Measurements from ENCODE around the gene SLC9C2. TPM values are rescaled to one million over a fixed set of nuclear protein-coding genes. Genes with fewer than 3 reads are reported as not detected.
"Not testable (repeated sequence)": the region's sequence is repeated elsewhere in the genome, so short reads cannot be mapped to it uniquely, and the experiment has no call there.

SLC9C2 gene
- total and polyA plus RNA-seq, 2 experiments from 2014 or later: not detected

- Histone ChIP-seq H4K20me1 (ENCODE audit: insufficient read depth) (no peaks in the 10 kb centered on the region), H3K79me2 (ENCODE audit: insufficient read depth) (no peaks in the 10 kb centered on the region), H3F3A (ENCODE audit: insufficient read depth) (no peaks in the 10 kb centered on the region), H3K4me3 (no peak overlapping the region), H3K9me2 (ENCODE audit: insufficient read depth) (no peaks in the 10 kb centered on the region), H3K27me3 (replicated peaks; ENCODE audit: insufficient read depth) (no peaks in the 10 kb centered on the region), H3K27ac (no peak overlapping the region), H3K9me3 (ENCODE audit: low read depth) (no peaks in the 10 kb centered on the region), H3K9ac (no peak overlapping the region), H3K4me2 (ENCODE audit: unreplicated experiment) (no peak overlapping the region), H2AFZ (no peak overlapping the region), H3K4me1 (ENCODE audit: insufficient read depth) (no peaks in the 10 kb centered on the region), H3K36me3 (ENCODE audit: low read depth) (no peaks in the 10 kb centered on the region)
- DNase-seq: no peak
- in situ Hi-C loops (cut with MboI): no loop called here
- 63 to 73% methylated on average over 3 of the region's 3 CpGs for WGBS, 2 experiments (ENCODE audit: low coverage in 1 of 2, low lambda C conversion rate in 2 of 2, missing lambda C conversion rate in 2 of 2)
- no peak for TF ChIP-seq EZH2phosphoT487 (IDR thresholded peaks at IDR 0.05; ENCODE audit: insufficient read depth, low read depth)
- TF ChIP-seq EZH2 (IDR thresholded peaks at IDR 0.05; ENCODE audit: insufficient read depth, poor library complexity, severe bottlenecking): no peak
Measured at GRCh38 chr1:173628888-173629287, 26.0 kb upstream of the SLC9C2 start.

GRCh38 chr1:173627269-173627668 is 24.4 kb upstream of the SLC9C2 start:
- no peaks in the 10 kb centered on the region for H3K9me3 ChIP-seq (ENCODE audit: low read depth)
- H3K27ac ChIP-seq: no peak overlapping the region
- in situ Hi-C loops (cut with MboI): no loop called here
- no peaks in the 10 kb centered on the region for H3K9me2 ChIP-seq (ENCODE audit: insufficient read depth)
- DNase-seq: no peak
- no peak overlapping the region for H2AFZ ChIP-seq
- H3K4me2 ChIP-seq (ENCODE audit: unreplicated experiment): no peak overlapping the region
- H3K36me3 ChIP-seq (ENCODE audit: low read depth): no peaks in the 10 kb centered on the region
- H4K20me1 ChIP-seq (ENCODE audit: insufficient read depth): no peaks in the 10 kb centered on the region
- H3K9ac ChIP-seq: no peak overlapping the region
- H3K4me1 ChIP-seq (ENCODE audit: insufficient read depth): no peaks in the 10 kb centered on the region
- no peak for TF ChIP-seq EZH2phosphoT487 (IDR thresholded peaks at IDR 0.05; ENCODE audit: insufficient read depth, low read depth)
- no peak for TF ChIP-seq EZH2 (IDR thresholded peaks at IDR 0.05; ENCODE audit: insufficient read depth, poor library complexity, severe bottlenecking)
- no peaks in the 10 kb centered on the region for H3F3A ChIP-seq (ENCODE audit: insufficient read depth)
- H3K4me3 ChIP-seq: no peak overlapping the region
- H3K79me2 ChIP-seq (ENCODE audit: insufficient read depth): no peaks in the 10 kb centered on the region
- H3K27me3 ChIP-seq (replicated peaks; ENCODE audit: insufficient read depth): no peaks in the 10 kb centered on the region

GRCh38 chr1:173616859-173617258 is 14.0 kb upstream of the SLC9C2 start:
- no peaks in the 10 kb centered on the region for H3K4me1 ChIP-seq (ENCODE audit: insufficient read depth)
- no peaks in the 10 kb centered on the region for H3F3A ChIP-seq (ENCODE audit: insufficient read depth)
- peaks cover 4% of the 10 kb centered on the region for H3K9me3 ChIP-seq (ENCODE audit: low read depth)
- no peak overlapping the region for H3K4me3 ChIP-seq
- H3K79me2 ChIP-seq (ENCODE audit: insufficient read depth): no peaks in the 10 kb centered on the region
- no peak overlapping the region for H2AFZ ChIP-seq
- DNase-seq: no peak
- H3K9me2 ChIP-seq (ENCODE audit: insufficient read depth): no peaks in the 10 kb centered on the region
- no peaks in the 10 kb centered on the region for H3K36me3 ChIP-seq (ENCODE audit: low read depth)
- no peaks in the 10 kb centered on the region for H3K27me3 ChIP-seq (replicated peaks; ENCODE audit: insufficient read depth)
- H3K27ac ChIP-seq: no peak overlapping the region
- WGBS, 2 experiments (ENCODE audit: low coverage in 1 of 2, low lambda C conversion rate in 2 of 2, missing lambda C conversion rate in 2 of 2): 56 to 62% methylated on average over 4 of the region's 4 CpGs
- in situ Hi-C loops (cut with MboI): no loop called here
- TF ChIP-seq EZH2 (IDR thresholded peaks at IDR 0.05; ENCODE audit: insufficient read depth, poor library complexity, severe bottlenecking): no peak
- no peak for TF ChIP-seq EZH2phosphoT487 (IDR thresholded peaks at IDR 0.05; ENCODE audit: insufficient read depth, low read depth)
- H3K9ac ChIP-seq: no peak overlapping the region
- no peak overlapping the region for H3K4me2 ChIP-seq (ENCODE audit: unreplicated experiment)
- no peaks in the 10 kb centered on the region for H4K20me1 ChIP-seq (ENCODE audit: insufficient read depth)

GRCh38 chr1:173613086-173613485 is 10.2 kb upstream of the SLC9C2 start:
- 87% methylated on average over 32 of the region's 32 CpGs; no CpG with 5 or more reads in 1 of the 2 experiments for WGBS, 2 experiments (ENCODE audit: low coverage in 1 of 2, low lambda C conversion rate in 2 of 2, missing lambda C conversion rate in 2 of 2)
- H4K20me1 ChIP-seq (ENCODE audit: insufficient read depth): not testable (repeated sequence)

GRCh38 chr1:173608503-173609216 is 5.8 kb upstream of the SLC9C2 start:
- H3K4me3 ChIP-seq: no peak overlapping the region
- in situ Hi-C loops (cut with MboI): no loop called here
- H4K20me1 ChIP-seq (ENCODE audit: insufficient read depth): no peaks in the 10 kb centered on the region
- TF ChIP-seq EZH2phosphoT487 (IDR thresholded peaks at IDR 0.05; ENCODE audit: insufficient read depth, low read depth): no peak
- TF ChIP-seq EZH2 (IDR thresholded peaks at IDR 0.05; ENCODE audit: insufficient read depth, poor library complexity, severe bottlenecking): no peak
- H3K9me2 ChIP-seq (ENCODE audit: insufficient read depth): no peaks in the 10 kb centered on the region
- H3K36me3 ChIP-seq (ENCODE audit: low read depth): no peaks in the 10 kb centered on the region
- H3K4me1 ChIP-seq (ENCODE audit: insufficient read depth): no peaks in the 10 kb centered on the region
- DNase-seq: no peak
- no peak overlapping the region for H3K27ac ChIP-seq
- H3F3A ChIP-seq (ENCODE audit: insufficient read depth): no peaks in the 10 kb centered on the region
- H2AFZ ChIP-seq: no peak overlapping the region
- no peaks in the 10 kb centered on the region for H3K79me2 ChIP-seq (ENCODE audit: insufficient read depth)
- no peaks in the 10 kb centered on the region for H3K9me3 ChIP-seq (ENCODE audit: low read depth)
- WGBS, 2 experiments (ENCODE audit: low coverage in 1 of 2, low lambda C conversion rate in 2 of 2, missing lambda C conversion rate in 2 of 2): 53 to 56% methylated on average over 4 of the region's 4 CpGs
- H3K4me2 ChIP-seq (ENCODE audit: unreplicated experiment): no peak overlapping the region
- no peaks in the 10 kb centered on the region; the same call in 1 of the 2 replicates for H3K27me3 ChIP-seq (replicated peaks; ENCODE audit: insufficient read depth)
- no peak overlapping the region for H3K9ac ChIP-seq

More at GRCh38 chr1:173613086-173613485, 10.2 kb upstream of the SLC9C2 start:
- H3K9me2 ChIP-seq (ENCODE audit: insufficient read depth); H3K4me2 ChIP-seq (ENCODE audit: unreplicated experiment); H3K27ac ChIP-seq; H3F3A ChIP-seq (ENCODE audit: insufficient read depth); H3K27me3 ChIP-seq (replicated peaks; ENCODE audit: insufficient read depth); DNase-seq; H3K4me3 ChIP-seq; H2AFZ ChIP-seq; H3K79me2 ChIP-seq (ENCODE audit: insufficient read depth); H3K36me3 ChIP-seq (ENCODE audit: low read depth); H3K4me1 ChIP-seq (ENCODE audit: insufficient read depth); H3K9ac ChIP-seq; in situ Hi-C loops (cut with MboI); H3K9me3 ChIP-seq (ENCODE audit: low read depth): not testable (repeated sequence)

Data from GM23248 (cell line).